Mucosa of rectum (tissue), 2 donors: ENCODE data around the gene ANKRD30B.
"Not testable (repeated sequence)": the region's sequence is repeated elsewhere in the genome, so short reads cannot be mapped to it uniquely, and the experiment has no call there.

ENCODE experiments used
- H3K27ac ChIP-seq, 2 donors: one replicate each; pipeline ENCODE4 v1.7.0; 2013; ENCODE audit warnings: inconsistent platforms in 2 of 2, low read depth in 2 of 2, low read length in 2 of 2
- H3K27me3 ChIP-seq, 2 donors: one replicate each; pipeline ENCODE4 v1.7.0; 2013; ENCODE audit warnings: low read length in 2 of 2; ENCODE audit not compliant: control insufficient read depth in 2 of 2, insufficient read depth in 2 of 2
- H3K36me3 ChIP-seq, 2 donors: one replicate each; pipeline ENCODE4 v1.7.0; 2013; ENCODE audit warnings: low read length in 2 of 2; ENCODE audit not compliant: control insufficient read depth in 2 of 2, insufficient read depth in 2 of 2
- H3K4me1 ChIP-seq, 2 donors: one replicate each; pipeline ENCODE4 v1.7.0; 2013; ENCODE audit warnings: low read length in 2 of 2, mild to moderate bottlenecking in 1 of 2; ENCODE audit not compliant: control insufficient read depth in 2 of 2, insufficient read depth in 2 of 2
- H3K4me3 ChIP-seq, 2 donors: one replicate each; pipeline ENCODE4 v1.7.0; 2013; ENCODE audit warnings: low read length in 2 of 2
- H3K9ac ChIP-seq, 2 donors: one replicate each; pipeline ENCODE4 v1.7.0; 2013; ENCODE audit warnings: low read length in 2 of 2, low read depth in 1 of 2, mild to moderate bottlenecking in 1 of 2
- H3K9me3 ChIP-seq, 2 donors: one replicate each; pipeline ENCODE4 v1.7.0; 2013; ENCODE audit warnings: low read length in 2 of 2; ENCODE audit not compliant: control insufficient read depth in 2 of 2
- donor health status: healthy.
- donor health status: Normal muscosa, but diverticular disease.

Gene ANKRD30B

DNA sequence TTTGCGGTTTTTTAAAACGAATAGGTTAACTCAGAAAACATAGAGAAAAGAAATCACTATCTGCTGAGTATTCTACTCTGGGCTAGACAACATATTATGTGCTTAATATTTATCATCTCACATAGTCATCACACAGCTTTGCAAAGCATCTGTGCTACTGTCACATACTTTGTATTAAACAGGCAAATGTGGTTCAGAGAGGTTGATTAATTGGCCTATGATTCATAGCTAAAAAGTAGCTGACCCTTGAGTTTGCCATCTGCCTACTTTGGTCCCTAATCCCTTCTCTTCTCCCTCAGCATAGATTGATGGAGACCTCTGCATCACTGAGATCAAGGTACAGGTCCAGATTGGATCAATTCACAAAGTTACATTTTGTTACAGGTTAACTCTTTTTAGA, 21.4 kb downstream of the ANKRD30B start:
- no peak overlapping the region for H3K27ac ChIP-seq
- no peaks in the 10 kb centered on the region for H3K27me3 ChIP-seq
- no peaks in the 10 kb centered on the region for H3K4me1 ChIP-seq
- no peak overlapping the region for H3K4me3 ChIP-seq
- H3K9ac ChIP-seq: no peak overlapping the region
- H3K36me3 ChIP-seq: no peaks in the 10 kb centered on the region
- no peaks in the 10 kb centered on the region for H3K9me3 ChIP-seq

DNA sequence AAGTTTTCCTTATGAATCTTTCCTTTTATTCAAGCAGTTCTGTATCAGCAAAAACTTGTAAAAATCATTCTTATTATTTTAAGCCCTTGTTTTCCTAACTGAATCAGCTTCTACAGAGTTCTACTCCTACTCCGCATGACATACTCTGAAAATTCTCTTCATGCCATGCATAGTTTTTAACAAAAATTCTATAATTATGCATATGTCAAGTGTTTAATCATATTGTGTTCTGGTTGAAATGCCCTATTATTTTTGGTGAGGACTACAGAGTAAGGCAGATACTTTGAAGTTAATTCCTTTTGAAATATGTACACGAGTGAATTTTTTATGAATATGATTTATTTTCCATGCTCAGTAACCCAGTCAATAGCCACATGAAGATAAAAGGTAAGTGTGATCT, 28.8 kb downstream of the ANKRD30B start:
- H3K27me3 ChIP-seq: no peaks in the 10 kb centered on the region
- H3K4me3 ChIP-seq: no peak overlapping the region
- H3K36me3 ChIP-seq: no peaks in the 10 kb centered on the region
- H3K4me1 ChIP-seq: peaks cover 0 to 2% of the 10 kb centered on the region in 2 donors
- H3K9me3 ChIP-seq: no peaks in the 10 kb centered on the region
- H3K27ac ChIP-seq: no peak overlapping the region
- H3K9ac ChIP-seq: no peak overlapping the region

DNA sequence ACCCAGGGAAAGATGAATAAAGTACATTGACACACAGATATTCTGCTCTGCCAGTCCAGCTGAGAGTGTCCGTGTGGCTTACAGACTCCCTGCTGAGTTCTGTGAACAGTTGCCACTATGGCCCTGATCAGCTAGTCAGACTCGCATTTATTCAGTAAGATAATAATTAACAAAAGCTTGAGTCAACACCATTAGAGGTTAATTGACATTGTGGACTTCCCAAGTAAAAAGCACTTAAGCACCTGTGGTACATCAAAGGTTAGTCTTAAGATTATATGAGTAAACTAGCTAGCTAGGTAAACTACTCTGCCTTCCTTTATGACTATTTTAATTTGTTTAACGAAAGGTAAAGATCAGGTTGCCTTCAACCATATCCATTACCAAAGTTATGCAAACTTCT, 33.7 kb downstream of the ANKRD30B start:
- Histone ChIP-seq H3K27me3 (no peaks in the 10 kb centered on the region), H3K4me3 (no peak overlapping the region), H3K9ac (no peak overlapping the region), H3K27ac (no peak overlapping the region), H3K4me1 (peaks cover 0 to 3% of the 10 kb centered on the region in 2 donors), H3K9me3 (no peaks in the 10 kb centered on the region), H3K36me3 (no peaks in the 10 kb centered on the region)

DNA sequence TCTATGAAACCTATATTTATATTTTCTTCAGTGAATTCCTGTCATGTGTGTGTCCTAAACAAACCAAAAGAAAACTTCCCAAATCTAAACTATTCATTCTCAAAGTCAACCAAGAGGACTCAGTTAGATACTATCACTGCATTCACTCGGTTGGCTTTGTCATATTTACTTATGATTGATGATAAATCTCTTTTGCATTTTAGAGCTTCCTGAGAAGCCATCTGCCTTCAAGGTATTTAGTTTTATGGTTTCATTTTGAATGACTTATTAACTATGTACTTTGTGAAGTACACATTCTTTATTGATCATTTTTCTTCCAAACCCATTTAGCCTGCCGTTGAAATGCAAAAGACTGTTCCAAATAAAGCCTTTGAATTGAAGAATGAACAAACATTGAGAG, 36.2 kb downstream of the ANKRD30B start:
- no peaks in the 10 kb centered on the region for H3K27me3 ChIP-seq
- peaks cover 0 to 3% of the 10 kb centered on the region in 2 donors for H3K4me1 ChIP-seq
- no peaks in the 10 kb centered on the region for H3K9me3 ChIP-seq
- no peaks in the 10 kb centered on the region for H3K36me3 ChIP-seq
- no peak overlapping the region for H3K27ac ChIP-seq
- no peak overlapping the region for H3K4me3 ChIP-seq
- no peak overlapping the region for H3K9ac ChIP-seq

DNA sequence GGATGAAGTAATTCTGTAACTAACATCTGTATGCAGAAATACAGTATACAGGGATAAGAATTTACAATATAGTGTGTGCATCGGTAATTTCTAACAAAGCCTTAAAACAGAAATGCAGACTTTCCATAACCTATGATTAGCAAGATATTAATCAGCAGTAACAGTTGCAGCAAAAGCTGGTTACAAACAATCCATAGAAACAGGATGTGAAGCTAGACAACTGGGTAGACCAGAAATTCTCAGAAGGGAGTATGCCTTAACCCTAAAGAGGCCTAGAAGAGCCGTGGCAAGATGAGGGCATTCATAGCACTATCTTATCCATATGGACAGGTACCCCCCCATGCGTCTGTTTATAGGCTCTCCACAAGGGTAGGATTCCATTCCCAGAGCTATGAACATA, 48.9 kb downstream of the ANKRD30B start:
- not testable (repeated sequence) for H3K9me3 ChIP-seq, H3K27me3 ChIP-seq, H3K4me3 ChIP-seq, H3K27ac ChIP-seq, H3K36me3 ChIP-seq, H3K9ac ChIP-seq, H3K4me1 ChIP-seq

DNA sequence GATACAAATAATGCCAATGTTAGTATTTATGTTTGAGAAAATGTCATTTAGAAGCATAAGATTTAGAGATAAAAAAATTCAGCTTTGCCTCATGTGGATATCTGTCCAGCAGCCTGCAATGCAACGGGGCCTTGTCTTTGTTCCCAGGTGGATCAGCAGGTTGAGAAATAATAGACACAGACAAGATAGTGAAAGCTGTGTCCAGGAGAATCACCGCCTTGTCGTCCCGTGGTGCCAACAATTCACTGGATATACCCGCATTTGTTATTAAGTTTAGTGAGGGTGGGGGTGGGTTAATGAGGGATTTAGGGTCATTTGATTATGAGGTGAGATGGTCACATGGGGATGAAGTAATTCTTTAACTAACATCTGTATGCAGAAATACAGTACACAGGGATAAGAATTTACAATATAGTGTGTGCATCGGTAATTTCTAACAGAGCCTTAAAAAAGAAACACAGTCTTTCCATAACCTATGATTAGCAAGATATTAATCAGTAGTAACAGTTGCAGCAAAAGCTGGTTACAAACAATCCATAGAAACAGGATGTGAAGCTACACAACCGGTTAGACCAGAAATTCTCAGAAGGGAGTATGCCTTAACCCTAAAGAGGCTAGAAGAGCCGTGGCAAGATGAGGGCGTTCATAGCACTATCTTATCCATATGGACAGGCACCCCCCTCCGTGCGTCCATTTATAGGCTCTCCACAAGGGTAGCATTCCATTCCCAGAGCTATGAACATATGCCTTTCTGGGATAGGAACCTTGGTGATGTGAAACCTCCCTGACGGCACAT, 50.2 kb downstream of the ANKRD30B start:
- not testable (repeated sequence) for H3K4me1 ChIP-seq, H3K9ac ChIP-seq, H3K27ac ChIP-seq, H3K27me3 ChIP-seq, H3K9me3 ChIP-seq, H3K4me3 ChIP-seq, H3K36me3 ChIP-seq

DNA sequence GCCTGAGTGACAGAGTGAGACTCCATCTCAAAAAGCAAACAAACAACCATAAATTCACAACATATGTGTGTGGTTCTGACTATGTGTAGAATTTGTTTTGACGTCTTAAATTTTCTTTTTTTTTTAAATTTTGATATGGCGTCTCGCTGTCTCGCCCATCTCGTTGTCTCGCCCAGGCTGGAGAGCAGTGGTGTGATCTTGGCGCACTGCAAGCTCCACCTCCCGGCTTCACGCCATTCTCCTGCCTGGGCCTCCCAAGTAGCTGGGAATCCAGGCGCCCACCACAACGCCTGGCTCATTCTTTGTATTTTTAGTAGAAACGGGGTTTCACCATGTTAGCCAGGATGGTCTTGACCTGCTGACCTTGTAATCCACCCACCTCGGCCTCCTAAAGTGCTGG, 63.1 kb downstream of the ANKRD30B start:
- H3K4me1 ChIP-seq, H3K27ac ChIP-seq, H3K36me3 ChIP-seq, H3K9ac ChIP-seq, H3K27me3 ChIP-seq, H3K4me3 ChIP-seq, H3K9me3 ChIP-seq: not testable (repeated sequence)

DNA sequence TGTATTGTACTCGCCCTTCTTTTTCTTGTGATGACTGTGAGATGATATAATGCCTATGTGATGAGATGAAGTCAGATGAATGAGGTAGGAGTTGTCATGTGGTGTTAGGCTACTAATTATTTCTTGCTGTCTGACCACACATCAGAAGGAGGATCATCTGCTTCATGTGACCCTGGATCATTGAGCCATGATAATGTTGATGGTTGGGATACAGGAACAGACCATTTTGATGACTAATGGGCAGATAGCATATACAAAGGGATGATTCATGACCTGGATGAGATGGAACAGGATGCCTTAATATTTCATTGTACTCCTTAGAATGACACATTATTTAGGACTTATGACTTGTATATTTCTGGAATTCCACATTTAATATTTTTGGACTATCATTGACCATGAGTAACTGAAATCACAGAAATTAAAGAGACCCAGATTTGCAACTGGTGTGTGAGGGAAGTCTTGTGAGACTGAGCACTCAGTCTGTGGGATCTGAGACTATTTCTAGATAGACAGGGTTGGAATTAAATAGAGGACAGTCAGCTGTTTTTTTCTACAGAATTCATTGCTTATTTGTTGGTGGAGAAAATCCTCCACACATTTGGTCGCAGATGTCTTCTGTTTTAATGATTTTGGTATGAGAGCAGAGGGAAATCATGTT, 79.1 kb downstream of the ANKRD30B start:
- H3K4me3 ChIP-seq, H3K4me1 ChIP-seq, H3K36me3 ChIP-seq, H3K27ac ChIP-seq, H3K9me3 ChIP-seq, H3K27me3 ChIP-seq, H3K9ac ChIP-seq: not testable (repeated sequence)

DNA sequence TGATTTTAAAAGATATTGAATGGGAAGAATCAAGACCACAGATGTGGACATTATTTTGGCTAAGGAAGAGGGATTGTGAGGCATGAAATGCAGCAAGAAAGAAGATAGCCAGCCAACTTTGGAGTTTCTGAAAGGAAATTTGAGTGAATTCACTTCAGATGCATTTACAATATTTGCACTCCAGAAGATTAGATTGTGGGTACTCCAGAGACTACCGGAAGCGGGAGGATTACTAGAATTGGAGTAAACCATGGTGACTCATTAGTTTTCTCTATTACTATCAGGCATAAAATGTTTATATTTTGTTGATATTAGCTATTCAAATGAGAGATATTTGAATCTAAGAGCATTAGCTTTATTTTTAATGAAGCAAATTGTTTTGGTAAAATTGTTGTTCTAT, 93.6 kb downstream of the ANKRD30B start:
- not testable (repeated sequence) for H3K9ac ChIP-seq, H3K27me3 ChIP-seq, H3K27ac ChIP-seq, H3K36me3 ChIP-seq, H3K9me3 ChIP-seq, H3K4me3 ChIP-seq, H3K4me1 ChIP-seq

DNA sequence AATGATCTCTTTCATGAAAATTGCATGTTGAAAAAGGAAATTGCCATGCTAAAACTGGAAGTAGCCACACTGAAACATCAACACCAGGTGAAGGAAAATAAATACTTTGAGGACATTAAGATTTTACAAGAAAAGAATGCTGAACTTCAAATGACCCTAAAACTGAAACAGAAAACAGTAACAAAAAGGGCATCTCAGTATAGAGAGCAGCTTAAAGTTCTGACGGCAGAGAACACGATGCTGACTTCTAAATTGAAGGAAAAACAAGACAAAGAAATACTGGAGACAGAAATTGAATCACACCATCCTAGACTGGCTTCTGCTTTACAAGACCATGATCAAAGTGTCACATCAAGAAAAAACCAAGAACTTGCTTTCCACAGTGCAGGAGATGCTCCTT, 103.6 kb downstream of the ANKRD30B start:
- not testable (repeated sequence) for H3K27me3 ChIP-seq, H3K36me3 ChIP-seq, H3K4me1 ChIP-seq, H3K27ac ChIP-seq, H3K4me3 ChIP-seq, H3K9ac ChIP-seq, H3K9me3 ChIP-seq
